Liver (tissue), 9 donors: ENCODE measurements around the gene FCHO2. TPM values are rescaled to one million over a fixed set of nuclear protein-coding genes. Genes with fewer than 3 reads are reported as not detected.

ENCODE experiments used
- DNase-seq: peaks from one replicate; pipeline ENCODE4 v3.0.0-alpha.2; 2017; ENCODE audit warnings: low spot score
- H3K27ac ChIP-seq, 2 donors: one replicate each; pipeline ENCODE4 v1.7.0; 2013; ENCODE audit warnings: inconsistent platforms in 2 of 2, low read length in 2 of 2, control low read depth in 1 of 2, low read depth in 1 of 2, mild to moderate bottlenecking in 1 of 2
- H3K27me3 ChIP-seq, 4 donors: one replicate each; pipeline versions ENCODE4 v1.6.1 to v1.7.0; 2013; ENCODE audit warnings: low read length in 3 of 4, inconsistent platforms in 1 of 4, mild to moderate bottlenecking in 1 of 4, moderate library complexity in 1 of 4; ENCODE audit not compliant: control insufficient read depth in 4 of 4, insufficient read depth in 4 of 4
- H3K36me3 ChIP-seq, 4 donors: one replicate each; pipeline versions ENCODE4 v1.6.1 to v1.7.0; 2013; ENCODE audit warnings: low read length in 3 of 4, mild to moderate bottlenecking in 3 of 4, low read depth in 1 of 4, moderate library complexity in 1 of 4; ENCODE audit not compliant: control insufficient read depth in 4 of 4, insufficient read depth in 3 of 4
- H3K4me1 ChIP-seq, 4 donors: one replicate each; pipeline versions ENCODE4 v1.6.1 to v1.7.0; 2013; ENCODE audit warnings: low read length in 3 of 4, mild to moderate bottlenecking in 3 of 4, moderate library complexity in 1 of 4; ENCODE audit not compliant: control insufficient read depth in 4 of 4, insufficient read depth in 4 of 4
- H3K4me3 ChIP-seq, 3 donors: one replicate each; pipeline versions ENCODE4 v1.6.1 to v1.7.0; 2013; ENCODE audit warnings: low read length in 3 of 3, control low read depth in 1 of 3, low read depth in 1 of 3, mild to moderate bottlenecking in 1 of 3
- H3K9ac ChIP-seq, 2 donors: one replicate each; pipeline ENCODE4 v1.7.0; 2013; ENCODE audit warnings: low read length in 2 of 2, mild to moderate bottlenecking in 2 of 2, moderate library complexity in 2 of 2, control low read depth in 1 of 2, low read depth in 1 of 2
- H3K9me3 ChIP-seq, 4 donors: one replicate each; pipeline versions ENCODE4 v1.6.1 to v1.7.0; 2013; ENCODE audit warnings: low read length in 3 of 4; ENCODE audit not compliant: control insufficient read depth in 4 of 4
- EGR1 ChIP-seq, 2 donors: IDR thresholded peaks; 2 replicates each; pipeline ENCODE4 v1.6.1; 2016 to 2018; ENCODE audit warnings: antibody characterized with exemption in 2 of 2, low read depth in 2 of 2
- HNF4A ChIP-seq, 2 donors: conservative IDR thresholded peaks; 2 replicates each; pipeline ENCODE4 v1.6.1; 2016; ENCODE audit warnings: antibody characterized with exemption in 2 of 2, mild to moderate bottlenecking in 2 of 2
- HNF4G ChIP-seq: IDR thresholded peaks from 2 replicates; pipeline ENCODE4 v1.6.1; 2016; ENCODE audit warnings: antibody characterized with exemption
- JUND ChIP-seq, 2 donors: IDR thresholded peaks; 2 replicates each; pipeline ENCODE4 v1.6.1; 2016; ENCODE audit warnings: antibody characterized with exemption in 2 of 2
- MAX ChIP-seq: IDR thresholded peaks from 2 replicates; pipeline ENCODE4 v1.6.1; 2016; ENCODE audit warnings: antibody characterized with exemption
- RXRA ChIP-seq, 2 donors: IDR thresholded peaks; 2 replicates each; pipeline ENCODE4 v1.6.1; 2017 to 2018; ENCODE audit warnings: antibody characterized with exemption in 2 of 2, mild to moderate bottlenecking in 1 of 2
- SP1 ChIP-seq: IDR thresholded peaks from 2 replicates; pipeline ENCODE4 v1.6.1; 2018; ENCODE audit warnings: antibody characterized with exemption, mild to moderate bottlenecking
- TAF1 ChIP-seq: conservative IDR thresholded peaks from 2 replicates; pipeline ENCODE4 v1.6.1; 2016; ENCODE audit warnings: antibody characterized with exemption, mild to moderate bottlenecking
- ZBTB33 ChIP-seq: IDR thresholded peaks from 2 replicates; pipeline ENCODE4 v1.6.1; 2016; ENCODE audit warnings: antibody characterized with exemption
- WGBS: extraction: QIAGEN DNeasy Blood & Tissue Kit; methylation state at CpG from one replicate; pipeline ENCODE4 v1.1.7; 2013; 5-methylcytosine and 5-hydroxymethylcytosine counted together
- polyA plus RNA-seq, 2 donors: library from polyadenylated mRNA; stranded (reverse) in 1 of 2; unstranded in 1 of 2; fragments of 200-250 nt in 1 of 2; fragments of >200 nt in 1 of 2; fragmentation: Nextera tagmentation in 1 of 2; extraction: Ambion mirVana in 1 of 2; gene quantifications; one replicate each; pipeline versions ENCODE4 v1.2.1 to v1.2.3, GENCODE V29; 2013 to 2015
- total RNA-seq, 2 donors: library from RNA; depleted of rRNA; stranded (reverse); fragments of >200 nt; gene quantifications; one replicate each; pipeline ENCODE4 v1.2.3, GENCODE V29; 2014
- TF ChIP-seq, protein P1 (sequence below): IDR thresholded peaks from 2 replicates; pipeline ENCODE4 v1.6.1; 2016; ENCODE audit warnings: antibody characterized with exemption
- TF ChIP-seq, protein P2 (sequence below): fragments of 150-350 bp; IDR thresholded peaks from 2 replicates; pipeline ENCODE4 v1.5.1; 2017; ENCODE audit warnings: improper control_type of control experiment, low read depth, low read length; ENCODE audit not compliant: missing input control
- TF ChIP-seq, protein P3 (sequence below): IDR thresholded peaks from 2 replicates; pipeline ENCODE4 v1.6.1; 2016; ENCODE audit warnings: antibody characterized with exemption, mild to moderate bottlenecking
- donor health status: healthy.
- donor health status: healthy.
- donor health status: healthy.
- donor health status: healthy.
- donor health status: healthy.

The FCHO2 gene
- total and polyA plus RNA-seq, 4 donors = 5.3 to 37.5 (median 9.3) TPM

DNA sequence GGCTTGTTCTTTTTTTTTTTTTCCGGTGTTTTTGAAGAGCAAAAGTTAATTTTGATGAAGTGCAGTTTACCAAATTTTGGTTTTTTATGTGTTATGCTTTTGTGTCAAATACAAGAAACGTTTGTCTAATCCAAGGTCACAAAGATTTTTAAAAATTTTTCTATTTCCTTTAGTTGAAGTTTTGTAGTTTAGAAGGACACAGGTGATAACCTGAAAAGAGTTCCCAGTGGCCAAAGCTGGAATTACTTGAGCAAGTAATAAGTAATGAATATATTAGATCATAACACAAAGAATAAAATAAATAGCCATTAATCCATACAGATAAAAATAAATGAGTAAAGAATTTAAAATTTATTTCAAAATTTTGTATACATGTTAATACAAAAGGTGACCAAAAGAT, 71.5 kb downstream of the FCHO2 start:
- Histone ChIP-seq H3K27me3 (no peaks in the 10 kb centered on the region), H3K9me3 (no peaks in the 10 kb centered on the region), H3K4me3 (no peak overlapping the region), H3K36me3 (peaks cover 0 to 4% (median 2%) of the 10 kb centered on the region in 4 donors), H3K27ac (no peak overlapping the region), H3K9ac (no peak overlapping the region), H3K4me1 (peaks cover 0 to 6% (median 2%) of the 10 kb centered on the region in 4 donors)
- no peak for DNase-seq
- 85% methylated on average over 2 of the region's 2 CpGs for whole genome bisulfite sequencing
- TF ChIP-seq JUND (IDR thresholded peaks at IDR 0.05) (no peak), HNF4G (no peak), SP1 (no peak), ZBTB33 (no peak), TAF1 (no peak), RXRA (IDR thresholded peaks at IDR 0.05) (no peak), MAX (no peak)
- TF ChIP-seq, protein P1, sequence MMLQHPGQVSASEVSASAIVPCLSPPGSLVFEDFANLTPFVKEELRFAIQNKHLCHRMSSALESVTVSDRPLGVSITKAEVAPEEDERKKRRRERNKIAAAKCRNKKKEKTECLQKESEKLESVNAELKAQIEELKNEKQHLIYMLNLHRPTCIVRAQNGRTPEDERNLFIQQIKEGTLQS = no peak
- TF ChIP-seq, protein P2, sequence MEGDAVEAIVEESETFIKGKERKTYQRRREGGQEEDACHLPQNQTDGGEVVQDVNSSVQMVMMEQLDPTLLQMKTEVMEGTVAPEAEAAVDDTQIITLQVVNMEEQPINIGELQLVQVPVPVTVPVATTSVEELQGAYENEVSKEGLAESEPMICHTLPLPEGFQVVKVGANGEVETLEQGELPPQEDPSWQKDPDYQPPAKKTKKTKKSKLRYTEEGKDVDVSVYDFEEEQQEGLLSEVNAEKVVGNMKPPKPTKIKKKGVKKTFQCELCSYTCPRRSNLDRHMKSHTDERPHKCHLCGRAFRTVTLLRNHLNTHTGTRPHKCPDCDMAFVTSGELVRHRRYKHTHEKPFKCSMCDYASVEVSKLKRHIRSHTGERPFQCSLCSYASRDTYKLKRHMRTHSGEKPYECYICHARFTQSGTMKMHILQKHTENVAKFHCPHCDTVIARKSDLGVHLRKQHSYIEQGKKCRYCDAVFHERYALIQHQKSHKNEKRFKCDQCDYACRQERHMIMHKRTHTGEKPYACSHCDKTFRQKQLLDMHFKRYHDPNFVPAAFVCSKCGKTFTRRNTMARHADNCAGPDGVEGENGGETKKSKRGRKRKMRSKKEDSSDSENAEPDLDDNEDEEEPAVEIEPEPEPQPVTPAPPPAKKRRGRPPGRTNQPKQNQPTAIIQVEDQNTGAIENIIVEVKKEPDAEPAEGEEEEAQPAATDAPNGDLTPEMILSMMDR = no peak

DNA sequence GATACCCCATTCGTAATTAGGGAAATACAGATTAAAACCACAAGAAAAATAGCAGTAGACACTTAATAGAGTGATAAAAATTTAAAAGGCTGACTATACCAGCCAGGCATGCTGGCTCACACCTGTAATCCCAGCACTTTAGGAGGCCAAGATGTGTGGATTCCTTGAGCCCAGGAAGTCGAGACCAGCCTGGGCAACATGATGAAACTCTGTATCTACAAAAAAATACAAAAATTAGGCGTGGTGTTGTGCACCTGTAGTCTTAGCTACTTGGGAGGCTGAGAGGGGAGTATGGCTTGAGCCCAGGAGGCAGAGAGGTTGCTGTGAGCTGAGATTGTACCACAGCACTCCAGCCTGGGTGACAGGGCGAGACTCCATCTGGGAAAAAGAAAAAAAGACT, 72.0 kb downstream of the FCHO2 start:
- 95% methylated on average over 4 of the region's 4 CpGs for WGBS
- DNase-seq = no peak

GRCh38 chr5:73028991-73029595, 73.3 kb downstream of the FCHO2 start:
- no peak overlapping the region for H3K4me3 ChIP-seq
- peaks cover 0 to 4% (median 2%) of the 10 kb centered on the region in 4 donors for H3K36me3 ChIP-seq
- no peak overlapping the region for H3K27ac ChIP-seq
- H3K9ac ChIP-seq = no peak overlapping the region
- H3K27me3 ChIP-seq = no peaks in the 10 kb centered on the region
- no peak for DNase-seq
- WGBS = 88% methylated on average over 1 of the region's 1 CpG
- no peaks in the 10 kb centered on the region for H3K9me3 ChIP-seq
- TF ChIP-seq ZBTB33 = no peak
- TF ChIP-seq EGR1 (IDR thresholded peaks at IDR 0.05; ENCODE audit: low read depth in 2 of 2) = no peak
- TF ChIP-seq, protein P3, sequence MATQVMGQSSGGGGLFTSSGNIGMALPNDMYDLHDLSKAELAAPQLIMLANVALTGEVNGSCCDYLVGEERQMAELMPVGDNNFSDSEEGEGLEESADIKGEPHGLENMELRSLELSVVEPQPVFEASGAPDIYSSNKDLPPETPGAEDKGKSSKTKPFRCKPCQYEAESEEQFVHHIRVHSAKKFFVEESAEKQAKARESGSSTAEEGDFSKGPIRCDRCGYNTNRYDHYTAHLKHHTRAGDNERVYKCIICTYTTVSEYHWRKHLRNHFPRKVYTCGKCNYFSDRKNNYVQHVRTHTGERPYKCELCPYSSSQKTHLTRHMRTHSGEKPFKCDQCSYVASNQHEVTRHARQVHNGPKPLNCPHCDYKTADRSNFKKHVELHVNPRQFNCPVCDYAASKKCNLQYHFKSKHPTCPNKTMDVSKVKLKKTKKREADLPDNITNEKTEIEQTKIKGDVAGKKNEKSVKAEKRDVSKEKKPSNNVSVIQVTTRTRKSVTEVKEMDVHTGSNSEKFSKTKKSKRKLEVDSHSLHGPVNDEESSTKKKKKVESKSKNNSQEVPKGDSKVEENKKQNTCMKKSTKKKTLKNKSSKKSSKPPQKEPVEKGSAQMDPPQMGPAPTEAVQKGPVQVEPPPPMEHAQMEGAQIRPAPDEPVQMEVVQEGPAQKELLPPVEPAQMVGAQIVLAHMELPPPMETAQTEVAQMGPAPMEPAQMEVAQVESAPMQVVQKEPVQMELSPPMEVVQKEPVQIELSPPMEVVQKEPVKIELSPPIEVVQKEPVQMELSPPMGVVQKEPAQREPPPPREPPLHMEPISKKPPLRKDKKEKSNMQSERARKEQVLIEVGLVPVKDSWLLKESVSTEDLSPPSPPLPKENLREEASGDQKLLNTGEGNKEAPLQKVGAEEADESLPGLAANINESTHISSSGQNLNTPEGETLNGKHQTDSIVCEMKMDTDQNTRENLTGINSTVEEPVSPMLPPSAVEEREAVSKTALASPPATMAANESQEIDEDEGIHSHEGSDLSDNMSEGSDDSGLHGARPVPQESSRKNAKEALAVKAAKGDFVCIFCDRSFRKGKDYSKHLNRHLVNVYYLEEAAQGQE = no peak
- H3K4me1 ChIP-seq = no peaks in the 10 kb centered on the region

More for the DNA sequence above, 72.0 kb downstream of the FCHO2 start:
- TF ChIP-seq EGR1 (IDR thresholded peaks at IDR 0.05; ENCODE audit: low read depth in 2 of 2) (no peak), HNF4A (conservative IDR thresholded peaks at IDR 0.05) (no peak), JUND (IDR thresholded peaks at IDR 0.05) (no peak)
- Histone ChIP-seq H3K4me1 (peaks cover 0 to 2% (median 0%) of the 10 kb centered on the region in 4 donors), H3K9ac (no peak overlapping the region), H3K27ac (no peak overlapping the region), H3K9me3 (no peaks in the 10 kb centered on the region), H3K27me3 (no peaks in the 10 kb centered on the region), H3K36me3 (peaks cover 0 to 4% (median 2%) of the 10 kb centered on the region in 4 donors), H3K4me3 (no peak overlapping the region)
